Osteocyte (in vitro differentiated cells): ENCODE data around the gene TM7SF2. TPM values are rescaled to one million over a fixed set of nuclear protein-coding genes. Genes with fewer than 3 reads are reported as not detected.

Experiments
- DNase-seq: peaks from one replicate; pipeline ENCODE4 v3.0.0; 2021; ENCODE audit warnings: mixed read lengths; ENCODE audit not compliant: unreplicated experiment; ENCODE audit errors: extremely low spot score
- H3K27ac Mint-ChIP-seq: one replicate; pipeline ENCODE4 v1.8.0; 2021; ENCODE audit warnings: mild to moderate bottlenecking, mixed read lengths; ENCODE audit not compliant: unreplicated experiment
- H3K27me3 Mint-ChIP-seq: one replicate; pipeline ENCODE4 v1.8.0; 2021; ENCODE audit warnings: mixed read lengths; ENCODE audit not compliant: unreplicated experiment
- H3K36me3 Mint-ChIP-seq: one replicate; pipeline ENCODE4 v1.8.0; 2021; ENCODE audit warnings: mixed read lengths; ENCODE audit not compliant: unreplicated experiment
- H3K4me1 Mint-ChIP-seq: one replicate; pipeline ENCODE4 v1.8.0; 2021; ENCODE audit warnings: mixed read lengths; ENCODE audit not compliant: unreplicated experiment
- H3K4me3 Mint-ChIP-seq: one replicate; pipeline ENCODE4 v1.8.0; 2021; ENCODE audit warnings: mild to moderate bottlenecking, moderate library complexity, mixed read lengths; ENCODE audit not compliant: unreplicated experiment
- H3K9me3 Mint-ChIP-seq: one replicate; pipeline ENCODE4 v1.8.0; 2021; ENCODE audit warnings: mixed read lengths; ENCODE audit not compliant: unreplicated experiment
- total RNA-seq: library from RNA; stranded (reverse); gene quantifications from 2 replicates; pipeline ENCODE4 v1.2.1, GENCODE V29; 2021
- TF ChIP-seq, protein P1 (sequence below): fragments of 200-600 bp; sonication (generic); IDR thresholded peaks from 2 replicates; pipeline ENCODE4 v1.5.0; 2021; ENCODE audit warnings: antibody characterized with exemption, mild to moderate bottlenecking, moderate library complexity

The TM7SF2 gene
- total RNA-seq, 1 donor from 2014 or later = 13.6 TPM

DNA sequence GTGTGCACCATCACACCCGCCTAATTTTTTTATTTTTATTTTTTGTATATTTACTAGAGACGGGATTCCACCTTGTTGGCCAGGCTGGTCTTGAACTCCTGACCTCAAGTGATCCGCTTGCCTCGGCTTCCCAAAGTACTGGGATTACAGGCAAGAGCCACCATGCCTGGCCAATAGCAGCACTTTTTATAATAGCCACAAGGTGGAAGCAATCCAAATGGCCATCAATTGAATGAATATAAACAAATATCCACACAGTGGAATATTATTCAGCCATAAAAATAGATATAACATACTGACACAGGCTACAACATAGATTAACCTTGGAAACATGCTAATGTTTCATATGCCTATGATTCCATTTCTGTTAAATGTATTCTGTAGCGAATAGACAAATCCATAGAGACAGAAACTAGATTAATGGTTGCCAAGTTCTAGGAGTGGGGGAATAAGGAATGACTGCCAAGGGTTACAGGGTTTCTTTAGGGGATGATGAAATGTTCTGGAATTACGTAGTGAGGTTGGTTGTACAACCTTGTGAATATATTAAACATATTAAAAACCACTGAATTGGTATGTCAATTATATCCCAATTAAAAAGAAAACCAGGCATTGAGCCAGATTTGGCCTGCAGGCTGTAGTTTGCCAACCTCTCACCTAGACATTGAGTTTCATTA is 10.9 kb upstream of the TM7SF2 start:
- Mint-ChIP-seq H3K27ac (no peak overlapping the region), H3K9me3 (no peaks in the 10 kb centered on the region), H3K27me3 (no peaks in the 10 kb centered on the region), H3K36me3 (peaks cover 5% of the 10 kb centered on the region), H3K4me3 (no peak overlapping the region), H3K4me1 (peaks cover 21% of the 10 kb centered on the region)
- TF ChIP-seq, protein P1, sequence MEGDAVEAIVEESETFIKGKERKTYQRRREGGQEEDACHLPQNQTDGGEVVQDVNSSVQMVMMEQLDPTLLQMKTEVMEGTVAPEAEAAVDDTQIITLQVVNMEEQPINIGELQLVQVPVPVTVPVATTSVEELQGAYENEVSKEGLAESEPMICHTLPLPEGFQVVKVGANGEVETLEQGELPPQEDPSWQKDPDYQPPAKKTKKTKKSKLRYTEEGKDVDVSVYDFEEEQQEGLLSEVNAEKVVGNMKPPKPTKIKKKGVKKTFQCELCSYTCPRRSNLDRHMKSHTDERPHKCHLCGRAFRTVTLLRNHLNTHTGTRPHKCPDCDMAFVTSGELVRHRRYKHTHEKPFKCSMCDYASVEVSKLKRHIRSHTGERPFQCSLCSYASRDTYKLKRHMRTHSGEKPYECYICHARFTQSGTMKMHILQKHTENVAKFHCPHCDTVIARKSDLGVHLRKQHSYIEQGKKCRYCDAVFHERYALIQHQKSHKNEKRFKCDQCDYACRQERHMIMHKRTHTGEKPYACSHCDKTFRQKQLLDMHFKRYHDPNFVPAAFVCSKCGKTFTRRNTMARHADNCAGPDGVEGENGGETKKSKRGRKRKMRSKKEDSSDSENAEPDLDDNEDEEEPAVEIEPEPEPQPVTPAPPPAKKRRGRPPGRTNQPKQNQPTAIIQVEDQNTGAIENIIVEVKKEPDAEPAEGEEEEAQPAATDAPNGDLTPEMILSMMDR = no peak
- no peak for DNase-seq

DNA sequence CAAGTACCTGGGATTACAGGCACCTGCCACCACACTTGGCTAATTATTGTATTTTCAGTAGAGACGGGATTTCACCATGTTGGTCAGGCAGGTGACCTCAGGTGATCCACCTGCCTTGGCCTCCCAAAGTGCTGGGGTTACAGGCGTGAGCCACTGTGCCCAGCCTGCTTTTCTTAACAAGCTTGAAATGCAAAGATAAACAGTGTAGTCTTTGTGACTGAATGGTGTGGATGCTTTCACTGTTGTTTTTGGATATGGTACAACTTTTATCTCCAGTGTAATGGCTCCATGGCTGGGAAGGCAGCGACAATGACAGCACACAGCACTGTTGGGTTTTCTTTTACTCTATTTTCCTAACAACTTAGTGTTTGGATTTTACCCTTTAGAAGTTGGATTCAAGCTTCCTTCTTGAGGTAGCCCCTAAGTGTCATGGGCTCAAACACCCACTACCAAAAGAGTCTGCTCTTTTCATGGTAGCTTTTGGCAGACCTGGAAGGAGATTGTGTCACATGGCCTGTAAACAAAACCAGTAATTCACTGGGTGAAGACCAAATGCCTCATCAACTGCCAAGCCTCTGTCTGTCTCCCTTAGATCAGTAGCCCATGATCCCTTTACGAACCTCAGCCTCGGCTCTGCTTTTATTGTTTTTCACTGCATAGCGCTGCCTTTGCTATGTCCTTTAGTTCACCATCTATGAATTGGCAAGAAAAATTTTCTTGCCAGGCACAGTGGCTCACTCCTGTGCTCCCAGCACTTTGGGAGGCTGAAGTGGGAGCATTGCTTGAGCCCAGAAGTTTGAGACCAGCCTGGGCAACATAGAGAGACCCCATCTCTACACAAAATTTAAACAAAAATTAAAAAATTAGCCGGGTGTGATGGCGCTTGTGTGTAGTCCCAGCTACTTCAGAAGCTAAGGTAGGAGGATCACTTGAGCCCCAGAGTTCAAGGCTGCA is 9.3 kb upstream of the TM7SF2 start:
- Mint-ChIP-seq H3K36me3 (peaks cover 5% of the 10 kb centered on the region), H3K27ac (peak overlapping the region; percentile 18), H3K4me3 (no peak overlapping the region), H3K9me3 (no peaks in the 10 kb centered on the region), H3K27me3 (no peaks in the 10 kb centered on the region), H3K4me1 (peaks cover 13% of the 10 kb centered on the region)
- TF ChIP-seq, protein P1 = no peak
- DNase-seq = no peak

DNA sequence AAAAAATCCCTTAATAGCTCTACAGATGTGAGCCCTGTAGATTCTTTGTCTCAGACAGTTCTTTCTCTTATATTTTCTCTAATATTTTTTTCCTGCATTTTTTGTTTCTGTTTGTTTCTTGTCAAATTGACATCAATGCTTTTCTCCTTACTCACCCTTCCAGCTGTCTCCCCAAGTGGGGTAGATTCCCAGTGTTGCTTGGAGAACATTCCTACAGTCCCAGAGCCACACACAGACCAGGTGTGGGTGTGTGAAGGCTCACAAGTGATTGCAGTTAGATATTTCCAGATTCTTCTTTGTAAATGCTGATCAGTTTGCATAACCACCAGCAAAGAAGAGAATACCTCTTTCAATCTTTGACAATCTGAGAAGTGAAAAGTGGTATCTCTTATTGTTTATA is 8.2 kb upstream of the TM7SF2 start:
- H3K27ac Mint-ChIP-seq = no peak overlapping the region
- H3K4me3 Mint-ChIP-seq = no peak overlapping the region
- H3K27me3 Mint-ChIP-seq = no peaks in the 10 kb centered on the region
- DNase-seq = no peak
- peaks cover 11% of the 10 kb centered on the region for H3K4me1 Mint-ChIP-seq
- TF ChIP-seq, protein P1 = no peak
- peaks cover 4% of the 10 kb centered on the region for H3K36me3 Mint-ChIP-seq
- no peaks in the 10 kb centered on the region for H3K9me3 Mint-ChIP-seq

DNA sequence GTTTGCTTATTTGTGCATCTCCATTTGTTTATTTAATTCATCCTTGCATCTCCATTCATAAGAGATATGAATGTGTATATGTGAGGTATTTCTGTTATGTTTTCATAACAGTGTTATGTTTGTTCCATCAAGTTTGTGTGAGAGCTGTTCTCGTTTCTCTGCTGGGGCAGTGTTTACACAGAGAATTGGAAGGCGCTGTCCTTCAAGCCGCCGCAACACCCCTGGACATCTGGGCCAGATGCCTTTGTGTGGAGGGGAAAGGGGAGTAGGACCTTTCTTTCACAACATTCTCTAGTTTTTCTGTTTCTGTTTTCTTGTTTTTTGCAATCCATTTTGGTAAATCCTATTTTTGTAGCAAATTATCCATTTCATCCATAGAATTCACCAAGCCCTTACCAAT is 7.0 kb upstream of the TM7SF2 start:
- no peak overlapping the region for H3K4me3 Mint-ChIP-seq
- peaks cover 11% of the 10 kb centered on the region for H3K4me1 Mint-ChIP-seq
- no peak overlapping the region for H3K27ac Mint-ChIP-seq

More for the DNA sequence above, 7.0 kb upstream of the TM7SF2 start:
- TF ChIP-seq, protein P1 = no peak
- DNase-seq = no peak
- Mint-ChIP-seq H3K9me3 (no peaks in the 10 kb centered on the region), H3K36me3 (peaks cover 4% of the 10 kb centered on the region), H3K27me3 (no peaks in the 10 kb centered on the region)
